ENCODE measurements around the gene CRYBG2. TPM values are rescaled to one million over a fixed set of nuclear protein-coding genes. Genes with fewer than 3 reads are reported as not detected.

The CRYBG2 gene
- polyA plus RNA-seq, 1 donor from 2014 or later = 2.5 TPM

- no peak overlapping the region for H2AFZ ChIP-seq (ENCODE audit: low read depth, low read length)
- no peak overlapping the region for H3K9ac ChIP-seq (ENCODE audit: low read length)
- no peaks in the 10 kb centered on the region for H3K36me3 ChIP-seq (ENCODE audit: insufficient read depth, low read length)
- no peak overlapping the region for H3K4me2 ChIP-seq (ENCODE audit: low read length)
- no peaks in the 10 kb centered on the region for H3F3A ChIP-seq (ENCODE audit: insufficient read depth, low read length, poor library complexity, severe bottlenecking)
- H3K4me3 ChIP-seq (ENCODE audit: low read length) = no peak overlapping the region
- H3K9me3 ChIP-seq (ENCODE audit: low read length) = no peaks in the 10 kb centered on the region
- H3K9me2 ChIP-seq (ENCODE audit: insufficient read depth, low read length) = no peaks in the 10 kb centered on the region
- H3K27me3 ChIP-seq (ENCODE audit: insufficient read depth, low read depth, low read length) = no peaks in the 10 kb centered on the region
- H3K79me2 ChIP-seq (replicated peaks; ENCODE audit: insufficient read depth, low read length) = no peaks in the 10 kb centered on the region
- H3K27ac ChIP-seq (ENCODE audit: low read length) = no peak overlapping the region
- H4K20me1 ChIP-seq (ENCODE audit: insufficient read depth) = no peaks in the 10 kb centered on the region
- no peak for TF ChIP-seq REST (IDR thresholded peaks at IDR 0.05; ENCODE audit: borderline replicate concordance)
- no peak for TF ChIP-seq RAD21 (conservative IDR thresholded peaks at IDR 0.05)
- no peak for TF ChIP-seq SMC3 (conservative IDR thresholded peaks at IDR 0.05; ENCODE audit: poor library complexity)
- no peak for TF ChIP-seq EP300 (conservative IDR thresholded peaks at IDR 0.05; ENCODE audit: poor library complexity, severe bottlenecking)
- no peak for TF ChIP-seq TAF1 (IDR thresholded peaks at IDR 0.05; ENCODE audit: low read depth)
- no peak for TF ChIP-seq CTCF (IDR thresholded peaks at IDR 0.05; ENCODE audit: poor library complexity, severe bottlenecking)
Observed at GRCh38 chr1:26297791-26298124, 56.2 kb downstream of the CRYBG2 start.

GRCh38 chr1:26297057-26297790 lies 56.7 kb downstream of the CRYBG2 start:
- H3K36me3 ChIP-seq (ENCODE audit: insufficient read depth, low read length) = no peaks in the 10 kb centered on the region
- no peak overlapping the region for H3K4me2 ChIP-seq (ENCODE audit: low read length)
- no peaks in the 10 kb centered on the region for H3K9me3 ChIP-seq (ENCODE audit: low read length)
- H3K4me3 ChIP-seq (ENCODE audit: low read length) = no peak overlapping the region
- TF ChIP-seq POLR2AphosphoS5 (IDR thresholded peaks at IDR 0.05) (no peak), CTCF (IDR thresholded peaks at IDR 0.05; ENCODE audit: poor library complexity, severe bottlenecking) (no peak)
- no peaks in the 10 kb centered on the region for H3F3A ChIP-seq (ENCODE audit: insufficient read depth, low read length, poor library complexity, severe bottlenecking)
- no peak overlapping the region for H3K27ac ChIP-seq (ENCODE audit: low read length)
- H3K9ac ChIP-seq (ENCODE audit: low read length) = no peak overlapping the region
- no peaks in the 10 kb centered on the region for H4K20me1 ChIP-seq (ENCODE audit: insufficient read depth)
- no peaks in the 10 kb centered on the region for H3K79me2 ChIP-seq (replicated peaks; ENCODE audit: insufficient read depth, low read length)
- no peaks in the 10 kb centered on the region for H3K27me3 ChIP-seq (ENCODE audit: insufficient read depth, low read depth, low read length)
- H3K9me2 ChIP-seq (ENCODE audit: insufficient read depth, low read length) = no peaks in the 10 kb centered on the region
- no peak overlapping the region for H2AFZ ChIP-seq (ENCODE audit: low read depth, low read length)

All from neural cell (in vitro differentiated cells).